SK-N-SH treated with all-trans-retinoic acid at 6 μM for 48 hours (cell line): Measurements from ENCODE around the gene KRT15.

Experiments used
- ATAC-seq: fragments of 200-7000 bp; cut with Tn5 transposase; 3 replicates; pipeline ENCODE4 v1.9.1; 2020; ENCODE audit warnings: mild to moderate bottlenecking, moderate library complexity
- ARNTL ChIP-seq: fragments of 450-650 bp; formaldehyde crosslinking; IDR thresholded peaks from 2 replicates; pipeline ENCODE4 v1.5.0; 2020; ENCODE audit warnings: low read depth, mild to moderate bottlenecking, moderate library complexity, borderline replicate concordance
- BACH2 ChIP-seq: fragments of 250-450 bp; sonication (Bioruptor Pico); IDR thresholded peaks from 2 replicates; pipeline ENCODE4 v1.9.0; 2021; ENCODE audit warnings: mild to moderate bottlenecking, borderline replicate concordance
- CREB5 ChIP-seq: fragments of 250-450 bp; sonication (Bioruptor Pico); IDR thresholded peaks from 2 replicates; pipeline ENCODE4 v1.5.1; 2020; ENCODE audit warnings: low read depth, mild to moderate bottlenecking, moderate library complexity
- CSDC2 ChIP-seq: fragments of 250-450 bp; sonication (Bioruptor Pico); IDR thresholded peaks from 2 replicates; pipeline ENCODE4 v1.5.0; 2020; ENCODE audit warnings: mild to moderate bottlenecking, moderate library complexity
- CSRNP3 ChIP-seq: fragments of 250-450 bp; sonication (Bioruptor Pico); IDR thresholded peaks from 2 replicates; pipeline ENCODE4 v1.5.1; 2021; ENCODE audit warnings: mild to moderate bottlenecking, moderate library complexity
- ESRRG ChIP-seq: fragments of 250-450 bp; sonication (Bioruptor Pico); IDR thresholded peaks from 2 replicates; pipeline ENCODE4 v1.6.1; 2021; ENCODE audit warnings: mild to moderate bottlenecking
- GLIS3 ChIP-seq: fragments of 250-450 bp; sonication (Bioruptor Pico); IDR thresholded peaks from 2 replicates; pipeline ENCODE4 v1.5.0; 2020; ENCODE audit warnings: mild to moderate bottlenecking, moderate library complexity
- ISL1 ChIP-seq: fragments of 250-450 bp; sonication (Bioruptor Pico); IDR thresholded peaks from 2 replicates; pipeline ENCODE4 v2.1.2; 2022; ENCODE audit warnings: mild to moderate bottlenecking, moderate library complexity
- RARB ChIP-seq: fragments of 250-450 bp; sonication (Bioruptor Pico); IDR thresholded peaks from 2 replicates; pipeline ENCODE4 v1.8.0; 2021; ENCODE audit warnings: mild to moderate bottlenecking, moderate library complexity
- SNAI2 ChIP-seq: fragments of 250-450 bp; sonication (Bioruptor Pico); IDR thresholded peaks from 2 replicates; pipeline ENCODE4 v1.5.0; 2020; ENCODE audit warnings: mild to moderate bottlenecking, moderate library complexity
- TCF4 ChIP-seq: fragments of 250-450 bp; sonication (Bioruptor Pico); IDR thresholded peaks from 2 replicates; pipeline ENCODE4 v1.8.0; 2021; ENCODE audit warnings: mild to moderate bottlenecking, moderate library complexity, borderline replicate concordance
- TOX ChIP-seq: fragments of 250-450 bp; sonication (Bioruptor Pico); IDR thresholded peaks from 2 replicates; pipeline ENCODE4 v1.8.0; 2021; ENCODE audit warnings: mild to moderate bottlenecking, moderate library complexity, borderline replicate concordance
- TSHZ2 ChIP-seq: fragments of 250-450 bp; sonication (Bioruptor Pico); IDR thresholded peaks from 2 replicates; pipeline ENCODE4 v1.5.0; 2020; ENCODE audit warnings: mild to moderate bottlenecking, moderate library complexity
- ZC3H10 ChIP-seq: fragments of 250-450 bp; sonication (Bioruptor Pico); IDR thresholded peaks from 2 replicates; pipeline ENCODE4 v1.5.1; 2021; ENCODE audit warnings: mild to moderate bottlenecking, moderate library complexity
- ZFP3 ChIP-seq: fragments of 250-450 bp; sonication (Bioruptor Pico); IDR thresholded peaks from 2 replicates; pipeline ENCODE4 v1.5.0; 2020; ENCODE audit warnings: mild to moderate bottlenecking, moderate library complexity
- ZFP30 ChIP-seq: fragments of 450-650 bp; formaldehyde crosslinking; IDR thresholded peaks from 2 replicates; pipeline ENCODE4 v1.5.0; 2022; ENCODE audit warnings: mild to moderate bottlenecking, moderate library complexity
- ZNF565 ChIP-seq: fragments of 450-650 bp; formaldehyde crosslinking; conservative IDR thresholded peaks from 2 replicates; pipeline ENCODE4 v1.5.0; 2020; ENCODE audit warnings: low read depth, mild to moderate bottlenecking, moderate library complexity
- ZNF70 ChIP-seq: fragments of 450-650 bp; formaldehyde crosslinking; IDR thresholded peaks from 2 replicates; pipeline ENCODE4 v1.5.0; 2020; ENCODE audit warnings: mild to moderate bottlenecking, moderate library complexity
- ZNF8 ChIP-seq: fragments of 450-650 bp; formaldehyde crosslinking; IDR thresholded peaks from 2 replicates; pipeline ENCODE4 v1.5.0; 2020; ENCODE audit warnings: mild to moderate bottlenecking, moderate library complexity
- TF ChIP-seq, protein P1 (sequence below): fragments of 250-450 bp; sonication (Bioruptor Pico); IDR thresholded peaks from 2 replicates; pipeline ENCODE4 v1.8.0; 2020; ENCODE audit warnings: mild to moderate bottlenecking, moderate library complexity, borderline replicate concordance
- TF ChIP-seq, protein P2 (sequence below): fragments of 250-450 bp; sonication (Bioruptor Pico); IDR thresholded peaks from 2 replicates; pipeline ENCODE4 v1.8.0; 2021; ENCODE audit warnings: low read depth, mild to moderate bottlenecking, moderate library complexity, borderline replicate concordance

Gene KRT15

GRCh38 chr17:41500131-41500911, 18.4 kb downstream of the KRT15 start:
- TF ChIP-seq ARNTL (CRISPR knock-in tag) (no peak), TOX (CRISPR knock-in tag) (no peak), BACH2 (CRISPR knock-in tag) (no peak), TCF4 (CRISPR knock-in tag) (no peak), GLIS3 (CRISPR knock-in tag) (no peak), CSRNP3 (no peak), CREB5 (CRISPR knock-in tag) (no peak), ZNF8 (CRISPR knock-in tag) (no peak), ZNF565 (CRISPR knock-in tag) (no peak)
- TF ChIP-seq, protein P1, sequence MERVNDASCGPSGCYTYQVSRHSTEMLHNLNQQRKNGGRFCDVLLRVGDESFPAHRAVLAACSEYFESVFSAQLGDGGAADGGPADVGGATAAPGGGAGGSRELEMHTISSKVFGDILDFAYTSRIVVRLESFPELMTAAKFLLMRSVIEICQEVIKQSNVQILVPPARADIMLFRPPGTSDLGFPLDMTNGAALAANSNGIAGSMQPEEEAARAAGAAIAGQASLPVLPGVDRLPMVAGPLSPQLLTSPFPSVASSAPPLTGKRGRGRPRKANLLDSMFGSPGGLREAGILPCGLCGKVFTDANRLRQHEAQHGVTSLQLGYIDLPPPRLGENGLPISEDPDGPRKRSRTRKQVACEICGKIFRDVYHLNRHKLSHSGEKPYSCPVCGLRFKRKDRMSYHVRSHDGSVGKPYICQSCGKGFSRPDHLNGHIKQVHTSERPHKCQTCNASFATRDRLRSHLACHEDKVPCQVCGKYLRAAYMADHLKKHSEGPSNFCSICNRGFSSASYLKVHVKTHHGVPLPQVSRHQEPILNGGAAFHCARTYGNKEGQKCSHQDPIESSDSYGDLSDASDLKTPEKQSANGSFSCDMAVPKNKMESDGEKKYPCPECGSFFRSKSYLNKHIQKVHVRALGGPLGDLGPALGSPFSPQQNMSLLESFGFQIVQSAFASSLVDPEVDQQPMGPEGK (CRISPR knock-in tag): no peak
- ATAC-seq: peak; percentile 67

GRCh38 chr17:41499714-41500113, 19.0 kb downstream of the KRT15 start:
- TF ChIP-seq ZFP3 (CRISPR knock-in tag) (no peak), GLIS3 (CRISPR knock-in tag) (no peak), TCF4 (CRISPR knock-in tag) (no peak), CSRNP3 (no peak), CSDC2 (CRISPR knock-in tag) (no peak), ARNTL (CRISPR knock-in tag) (no peak), SNAI2 (CRISPR knock-in tag) (no peak), BACH2 (CRISPR knock-in tag) (no peak), RARB (CRISPR knock-in tag) (no peak), ESRRG (CRISPR knock-in tag) (no peak), ZNF565 (CRISPR knock-in tag) (no peak), CREB5 (CRISPR knock-in tag) (no peak), ZNF70 (CRISPR knock-in tag) (no peak), ZC3H10 (CRISPR knock-in tag) (no peak), ISL1 (no peak), ZFP30 (CRISPR knock-in tag) (no peak), TSHZ2 (CRISPR knock-in tag) (no peak), TOX (CRISPR knock-in tag) (no peak)
- TF ChIP-seq, protein P2, sequence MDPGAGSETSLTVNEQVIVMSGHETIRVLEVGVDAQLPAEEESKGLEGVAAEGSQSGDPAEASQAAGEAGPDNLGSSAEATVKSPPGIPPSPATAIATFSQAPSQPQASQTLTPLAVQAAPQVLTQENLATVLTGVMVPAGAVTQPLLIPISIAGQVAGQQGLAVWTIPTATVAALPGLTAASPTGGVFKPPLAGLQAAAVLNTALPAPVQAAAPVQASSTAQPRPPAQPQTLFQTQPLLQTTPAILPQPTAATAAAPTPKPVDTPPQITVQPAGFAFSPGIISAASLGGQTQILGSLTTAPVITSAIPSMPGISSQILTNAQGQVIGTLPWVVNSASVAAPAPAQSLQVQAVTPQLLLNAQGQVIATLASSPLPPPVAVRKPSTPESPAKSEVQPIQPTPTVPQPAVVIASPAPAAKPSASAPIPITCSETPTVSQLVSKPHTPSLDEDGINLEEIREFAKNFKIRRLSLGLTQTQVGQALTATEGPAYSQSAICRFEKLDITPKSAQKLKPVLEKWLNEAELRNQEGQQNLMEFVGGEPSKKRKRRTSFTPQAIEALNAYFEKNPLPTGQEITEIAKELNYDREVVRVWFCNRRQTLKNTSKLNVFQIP (CRISPR knock-in tag): no peak
- TF ChIP-seq, protein P1 (CRISPR knock-in tag): no peak
- no peak for ATAC-seq
